Measurements from ENCODE around the gene DHX58. TPM values are rescaled to one million over a fixed set of nuclear protein-coding genes. Genes with fewer than 3 reads are reported as not detected.
A peak's percentile ranks its signal among the peaks of the same experiment; 100 is the strongest.

The DHX58 gene
- total RNA-seq, 1 experiment from 2014 or later = 2.1 TPM

- ChIA-PET POLR2A (ENCODE audit: low non-redundant PET) (no interaction called here), CTCF (no interaction called here)
- Histone ChIP-seq H3K27ac (ENCODE audit: low read depth, low read length, poor library complexity, severe bottlenecking) (no peak overlapping the region), H3K4me3 (ENCODE audit: low read depth, low read length, poor library complexity, severe bottlenecking) (no peak overlapping the region), H3K36me3 (ENCODE audit: insufficient read depth, low read length, poor library complexity, severe bottlenecking) (no peaks in the 10 kb centered on the region), H3K27me3 (replicated peaks; ENCODE audit: insufficient read depth, low read depth, low read length, poor library complexity) (no peaks in the 10 kb centered on the region), H3K9me3 (ENCODE audit: low read depth, low read length, poor library complexity, severe bottlenecking) (no peaks in the 10 kb centered on the region), H3K4me1 (ENCODE audit: insufficient read depth, low read length, poor library complexity, severe bottlenecking) (no peaks in the 10 kb centered on the region)
- intact Hi-C loops (cut with micrococcal nuclease; ENCODE audit: unreplicated experiment) = no loop called here
- no TSS peak for BruUV-seq (replicated peaks)
- DNase-seq (ENCODE audit: low spot score) = no peak
- TF ChIP-seq EZH2 (IDR thresholded peaks at IDR 0.05; ENCODE audit: borderline replicate concordance, low read depth, low read length, poor library complexity, severe bottlenecking) = no peak
- TF ChIP-seq, protein P1, sequence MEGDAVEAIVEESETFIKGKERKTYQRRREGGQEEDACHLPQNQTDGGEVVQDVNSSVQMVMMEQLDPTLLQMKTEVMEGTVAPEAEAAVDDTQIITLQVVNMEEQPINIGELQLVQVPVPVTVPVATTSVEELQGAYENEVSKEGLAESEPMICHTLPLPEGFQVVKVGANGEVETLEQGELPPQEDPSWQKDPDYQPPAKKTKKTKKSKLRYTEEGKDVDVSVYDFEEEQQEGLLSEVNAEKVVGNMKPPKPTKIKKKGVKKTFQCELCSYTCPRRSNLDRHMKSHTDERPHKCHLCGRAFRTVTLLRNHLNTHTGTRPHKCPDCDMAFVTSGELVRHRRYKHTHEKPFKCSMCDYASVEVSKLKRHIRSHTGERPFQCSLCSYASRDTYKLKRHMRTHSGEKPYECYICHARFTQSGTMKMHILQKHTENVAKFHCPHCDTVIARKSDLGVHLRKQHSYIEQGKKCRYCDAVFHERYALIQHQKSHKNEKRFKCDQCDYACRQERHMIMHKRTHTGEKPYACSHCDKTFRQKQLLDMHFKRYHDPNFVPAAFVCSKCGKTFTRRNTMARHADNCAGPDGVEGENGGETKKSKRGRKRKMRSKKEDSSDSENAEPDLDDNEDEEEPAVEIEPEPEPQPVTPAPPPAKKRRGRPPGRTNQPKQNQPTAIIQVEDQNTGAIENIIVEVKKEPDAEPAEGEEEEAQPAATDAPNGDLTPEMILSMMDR (conservative IDR thresholded peaks at IDR 0.05; ENCODE audit: low read depth, low read length) = no peak
Observed at GRCh38 chr17:42136654-42137051, 24.1 kb upstream of the DHX58 start.

- H3K27ac ChIP-seq (ENCODE audit: low read depth, low read length, poor library complexity, severe bottlenecking) = no peak overlapping the region
- intact Hi-C loops (cut with micrococcal nuclease; ENCODE audit: unreplicated experiment) = no loop called here
- H3K9me3 ChIP-seq (ENCODE audit: low read depth, low read length, poor library complexity, severe bottlenecking) = no peaks in the 10 kb centered on the region
- peak; percentile 9 for DNase-seq (ENCODE audit: low spot score)
- BruUV-seq (replicated peaks) = no TSS peak
- H3K4me1 ChIP-seq (ENCODE audit: insufficient read depth, low read length, poor library complexity, severe bottlenecking) = no peaks in the 10 kb centered on the region
- ChIA-PET CTCF (no interaction called here), POLR2A (ENCODE audit: low non-redundant PET) (no interaction called here)
- TF ChIP-seq EZH2 (IDR thresholded peaks at IDR 0.05; ENCODE audit: borderline replicate concordance, low read depth, low read length, poor library complexity, severe bottlenecking) = no peak
- H3K27me3 ChIP-seq (replicated peaks; ENCODE audit: insufficient read depth, low read depth, low read length, poor library complexity) = no peaks in the 10 kb centered on the region
- H3K36me3 ChIP-seq (ENCODE audit: insufficient read depth, low read length, poor library complexity, severe bottlenecking) = no peaks in the 10 kb centered on the region
- no peak overlapping the region for H3K4me3 ChIP-seq (ENCODE audit: low read depth, low read length, poor library complexity, severe bottlenecking)
Observed at GRCh38 chr17:42135664-42136653, 23.4 kb upstream of the DHX58 start.

DNA sequence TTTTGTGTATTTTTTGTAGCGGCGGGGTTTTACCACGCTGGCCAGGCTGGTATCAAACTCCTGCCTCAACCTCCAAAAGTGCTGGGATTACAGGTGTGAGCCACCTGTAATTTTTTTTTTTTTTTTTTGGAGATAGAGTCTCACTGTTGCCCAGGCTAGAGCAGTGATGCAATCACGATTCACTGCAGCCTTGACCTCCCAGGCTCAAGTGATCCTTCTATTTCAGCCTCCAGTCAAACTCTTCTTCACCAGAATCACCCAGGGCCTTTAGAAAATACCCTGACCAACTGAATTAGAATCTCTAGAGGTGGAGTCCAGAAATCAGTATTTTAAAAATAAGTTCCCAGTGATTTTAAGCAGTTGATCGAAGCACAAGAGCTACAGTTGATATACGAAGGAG lies 22.6 kb upstream of the DHX58 start:
- Histone ChIP-seq H3K27ac (ENCODE audit: low read depth, low read length, poor library complexity, severe bottlenecking) (no peak overlapping the region), H3K4me1 (ENCODE audit: insufficient read depth, low read length, poor library complexity, severe bottlenecking) (no peaks in the 10 kb centered on the region), H3K27me3 (replicated peaks; ENCODE audit: insufficient read depth, low read depth, low read length, poor library complexity) (no peaks in the 10 kb centered on the region), H3K9me3 (ENCODE audit: low read depth, low read length, poor library complexity, severe bottlenecking) (no peaks in the 10 kb centered on the region), H3K4me3 (ENCODE audit: low read depth, low read length, poor library complexity, severe bottlenecking) (no peak overlapping the region), H3K36me3 (ENCODE audit: insufficient read depth, low read length, poor library complexity, severe bottlenecking) (no peaks in the 10 kb centered on the region)
- ChIA-PET CTCF (no interaction called here), POLR2A (ENCODE audit: low non-redundant PET) (no interaction called here)
- BruUV-seq (replicated peaks) = no TSS peak
- TF ChIP-seq, protein P1 (conservative IDR thresholded peaks at IDR 0.05; ENCODE audit: low read depth, low read length) = no peak
- TF ChIP-seq EZH2 (IDR thresholded peaks at IDR 0.05; ENCODE audit: borderline replicate concordance, low read depth, low read length, poor library complexity, severe bottlenecking) = no peak
- intact Hi-C loops (cut with micrococcal nuclease; ENCODE audit: unreplicated experiment) = no loop called here
- no peak for DNase-seq (ENCODE audit: low spot score)
